Measurements from ENCODE around the gene GARIN5B.

The GARIN5B gene

DNA sequence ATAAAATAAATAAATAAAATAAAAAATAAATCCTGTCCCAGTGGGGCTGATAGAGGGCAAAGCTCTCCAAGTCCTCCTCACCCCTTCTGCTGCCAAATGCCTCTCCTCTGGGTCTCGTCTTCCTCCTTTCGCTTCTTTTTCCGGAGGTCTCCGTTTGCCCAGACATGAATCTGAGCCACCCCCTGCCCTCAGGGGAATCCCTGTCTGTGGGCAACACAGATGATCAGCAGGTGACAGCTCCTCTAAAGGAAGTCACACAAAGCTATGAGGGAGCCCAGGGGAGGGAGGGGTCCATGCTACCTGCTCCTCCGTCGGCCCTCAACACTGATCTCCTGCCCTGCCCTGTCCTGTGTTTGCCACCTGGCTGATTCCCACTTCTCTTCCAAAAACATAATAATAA is 38.4 kb downstream of the GARIN5B start:
- no peak overlapping the region for H2AFZ ChIP-seq (ENCODE audit: insufficient read depth, low read length, poor library complexity)
- H4K91ac ChIP-seq (ENCODE audit: low read depth, low read length), result no peak overlapping the region
- H3K36me3 ChIP-seq (ENCODE audit: control insufficient read depth in 1 of 2, insufficient read depth in 2 of 2, low read length in 2 of 2), result peaks cover 0 to 2% of the 10 kb centered on the region in 2 experiments
- H3K23ac ChIP-seq (ENCODE audit: low read length), result no peak overlapping the region
- H3K79me1 ChIP-seq (ENCODE audit: low read length), result peaks cover 3% of the 10 kb centered on the region
- no peak overlapping the region for H3K18ac ChIP-seq (ENCODE audit: low read length)
- no peaks in the 10 kb centered on the region for H3K79me2 ChIP-seq (ENCODE audit: control insufficient read depth, insufficient read depth, low read length, poor library complexity)
- no peak overlapping the region for H4K8ac ChIP-seq (ENCODE audit: low read depth, low read length)
- H2BK120ac ChIP-seq (ENCODE audit: insufficient read depth, low read length, poor library complexity), result no peak overlapping the region
- no peak overlapping the region for H2BK5ac ChIP-seq (ENCODE audit: low read depth, low read length, poor library complexity)
- WGBS (ENCODE audit: extremely low coverage, insufficient coverage, insufficient read length), result no CpG with 5 or more reads among the region's 6 CpGs
- H2BK12ac ChIP-seq (ENCODE audit: low read length), result no peak overlapping the region
- no peak overlapping the region for H4K12ac ChIP-seq (ENCODE audit: low read depth, low read length)
- H3K9me3 ChIP-seq (ENCODE audit: insufficient read depth, low read depth, low read length), result peaks cover 1% of the 10 kb centered on the region
- H3K4me2 ChIP-seq (ENCODE audit: low read length), result no peak overlapping the region
- DNase-seq, result no peak
- H3K9ac ChIP-seq (ENCODE audit: low read length), result no peak overlapping the region
- no peak overlapping the region for H3K27ac ChIP-seq (ENCODE audit: low read depth, low read length)
- no peak overlapping the region for H3K14ac ChIP-seq (ENCODE audit: low read length)
- H3K4me1 ChIP-seq (ENCODE audit: control insufficient read depth in 1 of 2, insufficient read depth in 2 of 2, low read length in 2 of 2), result peaks cover 0 to 7% of the 10 kb centered on the region in 2 experiments
- H3K4ac ChIP-seq (ENCODE audit: low read depth, low read length), result no peak overlapping the region
- no peaks in the 10 kb centered on the region for H3K27me3 ChIP-seq (ENCODE audit: insufficient read depth, low read length)
- no peak overlapping the region for H2AK5ac ChIP-seq (ENCODE audit: low read length)
- H3K4me3 ChIP-seq (ENCODE audit: low read depth, low read length), result no peak overlapping the region

- Histone ChIP-seq H3K14ac (ENCODE audit: low read length) (no peak overlapping the region), H3K27me3 (ENCODE audit: insufficient read depth, low read length) (no peaks in the 10 kb centered on the region), H4K91ac (ENCODE audit: low read depth, low read length) (no peak overlapping the region), H3K4ac (ENCODE audit: low read depth, low read length) (no peak overlapping the region), H4K12ac (ENCODE audit: low read depth, low read length) (no peak overlapping the region), H3K4me2 (ENCODE audit: low read length) (no peak overlapping the region), H3K36me3 (ENCODE audit: control insufficient read depth in 1 of 2, insufficient read depth in 2 of 2, low read length in 2 of 2) (peaks cover 0 to 2% of the 10 kb centered on the region in 2 experiments), H2BK120ac (ENCODE audit: insufficient read depth, low read length, poor library complexity) (no peak overlapping the region), H3K79me1 (ENCODE audit: low read length) (peaks cover 3% of the 10 kb centered on the region), H3K4me1 (ENCODE audit: control insufficient read depth in 1 of 2, insufficient read depth in 2 of 2, low read length in 2 of 2) (peaks cover 0 to 7% of the 10 kb centered on the region in 2 experiments), H4K8ac (ENCODE audit: low read depth, low read length) (no peak overlapping the region), H2AK5ac (ENCODE audit: low read length) (no peak overlapping the region), H2AFZ (ENCODE audit: insufficient read depth, low read length, poor library complexity) (no peak overlapping the region), H3K4me3 (ENCODE audit: low read depth, low read length) (no peak overlapping the region), H3K23ac (ENCODE audit: low read length) (no peak overlapping the region), H2BK12ac (ENCODE audit: low read length) (no peak overlapping the region), H3K79me2 (ENCODE audit: control insufficient read depth, insufficient read depth, low read length, poor library complexity) (no peaks in the 10 kb centered on the region), H3K18ac (ENCODE audit: low read length) (no peak overlapping the region), H3K27ac (ENCODE audit: low read depth, low read length) (no peak overlapping the region), H3K9ac (ENCODE audit: low read length) (no peak overlapping the region), H2BK5ac (ENCODE audit: low read depth, low read length, poor library complexity) (no peak overlapping the region), H3K9me3 (ENCODE audit: insufficient read depth, low read depth, low read length) (peaks cover 1% of the 10 kb centered on the region)
- no peak for DNase-seq
- WGBS (ENCODE audit: extremely low coverage, insufficient coverage, insufficient read length), result no CpG with 5 or more reads among the region's 12 CpGs
Measured at GRCh38 chr19:55322204-55322885, 40.7 kb downstream of the GARIN5B start.

DNA sequence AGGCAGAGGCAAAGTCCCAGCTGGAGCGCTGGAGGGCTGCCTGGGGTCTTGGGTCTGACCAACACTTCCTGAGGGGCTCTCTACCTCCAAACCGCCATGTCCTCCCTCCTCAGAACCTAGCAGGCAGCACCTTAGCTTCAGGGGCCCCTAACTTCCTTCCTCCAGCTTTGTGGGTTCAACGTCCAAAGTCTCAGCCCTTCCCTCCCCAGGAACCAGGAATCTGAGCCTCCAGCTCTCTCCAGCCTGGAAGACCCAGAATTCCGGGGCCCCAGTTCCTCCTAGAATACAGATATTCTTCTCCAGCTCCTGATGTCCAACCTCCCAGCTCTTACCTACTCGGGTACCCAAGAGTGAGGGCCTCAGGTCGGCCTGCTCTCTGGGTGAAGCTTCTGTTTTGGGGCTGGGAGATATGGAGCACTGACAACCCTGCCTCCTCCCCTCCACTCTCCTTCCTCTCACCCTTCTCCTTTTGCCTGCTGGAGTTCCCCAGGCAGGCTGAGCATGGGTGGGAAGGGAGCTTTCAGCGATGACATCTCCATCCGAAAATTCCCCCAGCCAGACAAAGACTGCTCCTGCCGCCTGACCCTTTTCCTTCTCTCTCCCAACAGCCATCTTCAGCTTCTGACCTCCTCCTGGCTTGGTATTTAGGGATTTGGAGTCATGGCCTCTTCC is 41.5 kb downstream of the GARIN5B start:
- Histone ChIP-seq H4K91ac (ENCODE audit: low read depth, low read length) (no peak overlapping the region), H3K9me3 (ENCODE audit: insufficient read depth, low read depth, low read length) (peaks cover 1% of the 10 kb centered on the region), H3K27me3 (ENCODE audit: insufficient read depth, low read length) (no peaks in the 10 kb centered on the region), H4K8ac (ENCODE audit: low read depth, low read length) (no peak overlapping the region), H3K27ac (ENCODE audit: low read depth, low read length) (no peak overlapping the region), H3K79me1 (ENCODE audit: low read length) (peaks cover 3% of the 10 kb centered on the region), H2AK5ac (ENCODE audit: low read length) (no peak overlapping the region), H3K4ac (ENCODE audit: low read depth, low read length) (no peak overlapping the region), H2BK12ac (ENCODE audit: low read length) (no peak overlapping the region), H3K4me1 (ENCODE audit: control insufficient read depth in 1 of 2, insufficient read depth in 2 of 2, low read length in 2 of 2) (peaks cover 0 to 7% of the 10 kb centered on the region in 2 experiments), H3K4me3 (ENCODE audit: low read depth, low read length) (no peak overlapping the region), H3K9ac (ENCODE audit: low read length) (no peak overlapping the region), H4K12ac (ENCODE audit: low read depth, low read length) (no peak overlapping the region), H2BK5ac (ENCODE audit: low read depth, low read length, poor library complexity) (no peak overlapping the region), H3K23ac (ENCODE audit: low read length) (no peak overlapping the region), H3K18ac (ENCODE audit: low read length) (no peak overlapping the region), H3K4me2 (ENCODE audit: low read length) (no peak overlapping the region), H2AFZ (ENCODE audit: insufficient read depth, low read length, poor library complexity) (no peak overlapping the region), H3K14ac (ENCODE audit: low read length) (no peak overlapping the region), H2BK120ac (ENCODE audit: insufficient read depth, low read length, poor library complexity) (no peak overlapping the region), H3K79me2 (ENCODE audit: control insufficient read depth, insufficient read depth, low read length, poor library complexity) (no peaks in the 10 kb centered on the region), H3K36me3 (ENCODE audit: control insufficient read depth in 1 of 2, insufficient read depth in 2 of 2, low read length in 2 of 2) (peaks cover 0 to 2% of the 10 kb centered on the region in 2 experiments)
- no CpG with 5 or more reads among the region's 9 CpGs for WGBS (ENCODE audit: extremely low coverage, insufficient coverage, insufficient read length)
- DNase-seq, result no peak

GRCh38 chr19:55320844-55321419 is 42.1 kb downstream of the GARIN5B start:
- Histone ChIP-seq H3K79me2 (ENCODE audit: control insufficient read depth, insufficient read depth, low read length, poor library complexity) (no peaks in the 10 kb centered on the region), H3K27me3 (ENCODE audit: insufficient read depth, low read length) (no peaks in the 10 kb centered on the region)

More at GRCh38 chr19:55320844-55321419, 42.1 kb downstream of the GARIN5B start:
- Histone ChIP-seq H2AK5ac (ENCODE audit: low read length) (no peak overlapping the region), H4K91ac (ENCODE audit: low read depth, low read length) (no peak overlapping the region), H2BK12ac (ENCODE audit: low read length) (no peak overlapping the region), H3K79me1 (ENCODE audit: low read length) (peaks cover 3% of the 10 kb centered on the region), H3K4me2 (ENCODE audit: low read length) (no peak overlapping the region), H3K9me3 (ENCODE audit: insufficient read depth, low read depth, low read length) (peaks cover 1% of the 10 kb centered on the region), H2BK120ac (ENCODE audit: insufficient read depth, low read length, poor library complexity) (no peak overlapping the region), H2BK5ac (ENCODE audit: low read depth, low read length, poor library complexity) (no peak overlapping the region), H3K18ac (ENCODE audit: low read length) (no peak overlapping the region), H4K8ac (ENCODE audit: low read depth, low read length) (no peak overlapping the region), H3K9ac (ENCODE audit: low read length) (no peak overlapping the region), H3K23ac (ENCODE audit: low read length) (no peak overlapping the region), H3K27ac (ENCODE audit: low read depth, low read length) (no peak overlapping the region), H3K4me3 (ENCODE audit: low read depth, low read length) (no peak overlapping the region), H2AFZ (ENCODE audit: insufficient read depth, low read length, poor library complexity) (no peak overlapping the region), H3K14ac (ENCODE audit: low read length) (no peak overlapping the region), H4K12ac (ENCODE audit: low read depth, low read length) (no peak overlapping the region), H3K4me1 (ENCODE audit: control insufficient read depth in 1 of 2, insufficient read depth in 2 of 2, low read length in 2 of 2) (peaks cover 0 to 7% of the 10 kb centered on the region in 2 experiments), H3K36me3 (ENCODE audit: control insufficient read depth in 1 of 2, insufficient read depth in 2 of 2, low read length in 2 of 2) (peaks cover 0 to 2% of the 10 kb centered on the region in 2 experiments), H3K4ac (ENCODE audit: low read depth, low read length) (no peak overlapping the region)
- WGBS (ENCODE audit: extremely low coverage, insufficient coverage, insufficient read length), result no CpG with 5 or more reads among the region's 8 CpGs
- no peak for DNase-seq
